GM19455 (cell line): Measurements from ENCODE around the gene GBX1.

Source experiments
- ATAC-seq: cut with Tn5 transposase; IDR thresholded peaks from one replicate; pipeline ENCODE4 v1.9.1; 2021; ENCODE audit not compliant: unreplicated experiment

Gene GBX1

GRCh38 chr7:151141311-151141854 is 26.1 kb downstream of the GBX1 start:
- ATAC-seq = no peak

- ATAC-seq = no peak
Measured at GRCh38 chr7:151140826-151141225, 26.7 kb downstream of the GBX1 start.

GRCh38 chr7:151139791-151140190 is 27.7 kb downstream of the GBX1 start:
- no peak for ATAC-seq

GRCh38 chr7:151139071-151139790 is 28.3 kb downstream of the GBX1 start:
- ATAC-seq = no peak

- no peak for ATAC-seq
Measured at GRCh38 chr7:151138153-151138851, 29.2 kb downstream of the GBX1 start.

- ATAC-seq = no peak
Measured at GRCh38 chr7:151137791-151138152, 29.7 kb downstream of the GBX1 start.

GRCh38 chr7:151137076-151137675 is 30.3 kb downstream of the GBX1 start:
- no peak for ATAC-seq

- ATAC-seq = no peak
Measured at GRCh38 chr7:151135866-151136843, 31.3 kb downstream of the GBX1 start.

- no peak for ATAC-seq
Measured at GRCh38 chr7:151135525-151135845, 32.0 kb downstream of the GBX1 start.

GRCh38 chr7:151134743-151135524 is 32.6 kb downstream of the GBX1 start:
- ATAC-seq = no peak

- ATAC-seq = no peak
Measured at GRCh38 chr7:151133986-151134742, 33.3 kb downstream of the GBX1 start.

GRCh38 chr7:151133266-151133985 is 34.1 kb downstream of the GBX1 start:
- no peak for ATAC-seq

- no peak for ATAC-seq
Measured at GRCh38 chr7:151132461-151133205, 34.9 kb downstream of the GBX1 start.

- ATAC-seq = no peak
Measured at GRCh38 chr7:151131592-151132293, 35.8 kb downstream of the GBX1 start.

- ATAC-seq = no peak
Measured at GRCh38 chr7:151131224-151131591, 36.3 kb downstream of the GBX1 start.

- ATAC-seq = no peak
Measured at GRCh38 chr7:151130741-151131157, 36.7 kb downstream of the GBX1 start.

- ATAC-seq = no peak
Measured at GRCh38 chr7:151129960-151130591, 37.4 kb downstream of the GBX1 start.
